ENCODE data around the gene COA7. TPM values are rescaled to one million over a fixed set of nuclear protein-coding genes. Genes with fewer than 3 reads are reported as not detected.
"Not testable (repeated sequence)": the region's sequence is repeated elsewhere in the genome, so short reads cannot be mapped to it uniquely, and the experiment has no call there.

COA7 gene
- total RNA-seq, 3 donors from 2014 or later (not counting 1 experiment from before 2014, with no cell fraction given) = 1.8 to 4.7 (median 3.9) TPM

- WGBS (ENCODE audit: insufficient coverage) = under 1% methylated on average over 59 of the region's 59 CpGs
- TF ChIP-seq CTCF (IDR thresholded peaks at IDR 0.05) = no peak
- Histone ChIP-seq H3K4me3 (ENCODE audit: low read length) (peak within 1 kb of the TSS; percentile 74), H3K9me3 (ENCODE audit: control insufficient read depth, insufficient read depth, low read length) (no peaks in the 10 kb centered on the region), H3K27ac (ENCODE audit: low read length) (peak within 1 kb of the TSS; percentile 26), H3K36me3 (ENCODE audit: control insufficient read depth, insufficient read depth, low read length) (no peaks in the 10 kb centered on the region), H3K27me3 (ENCODE audit: control insufficient read depth, insufficient read depth, low read length) (no peaks in the 10 kb centered on the region), H3K4me1 (ENCODE audit: control insufficient read depth, insufficient read depth, low read length) (peaks cover 12% of the 10 kb centered on the region)
- H3K4me1 Mint-ChIP-seq = peaks cover 23 to 29% of the 10 kb centered on the region in 2 donors
- peaks cover 0 to 10% of the 10 kb centered on the region in 2 donors for H3K27me3 Mint-ChIP-seq (ENCODE audit: low read depth in 2 of 2)
- intact Hi-C loops (cut with micrococcal nuclease) = loop anchor here (1.0 to 5.0 kb wide), 3 partner anchors 174 to 360 kb away; partner anchors contain the start of genes CC2D1B, ORC1, PRPF38A and TUT4
- H3K27ac Mint-ChIP-seq = peak within 1 kb of the TSS; percentile 14 to 93
- no peaks in the 10 kb centered on the region for H3K36me3 Mint-ChIP-seq
- peak; percentile 89 to 95 for DNase-seq
- no peaks in the 10 kb centered on the region for H3K9me3 Mint-ChIP-seq
- ATAC-seq = peak; percentile 93 to 96 (median 95)
- peak within 1 kb of the TSS; percentile 89 for H3K4me3 Mint-ChIP-seq
These were observed 28.3 kb upstream of the COA7 start, which contains the start of gene ZYG11B for GRCh38 chr1:52726265-52727113. ZYG11B (plus strand) TSS chr1:52726453; CDS start chr1:52726654, 201 bp downstream.

GRCh38 chr1:52725903-52726264, 27.7 kb upstream of the COA7 start:
- no peaks in the 10 kb centered on the region for H3K36me3 Mint-ChIP-seq
- H3K27me3 Mint-ChIP-seq (ENCODE audit: low read depth in 2 of 2) = peaks cover 0 to 10% of the 10 kb centered on the region in 2 donors
- Histone ChIP-seq H3K4me1 (ENCODE audit: control insufficient read depth, insufficient read depth, low read length) (peaks cover 12% of the 10 kb centered on the region), H3K9me3 (ENCODE audit: control insufficient read depth, insufficient read depth, low read length) (no peaks in the 10 kb centered on the region), H3K27ac (ENCODE audit: low read length) (no peak overlapping the region), H3K36me3 (ENCODE audit: control insufficient read depth, insufficient read depth, low read length) (no peaks in the 10 kb centered on the region), H3K4me3 (ENCODE audit: low read length) (peak overlapping the region; percentile 33), H3K27me3 (ENCODE audit: control insufficient read depth, insufficient read depth, low read length) (no peaks in the 10 kb centered on the region)
- TF ChIP-seq CTCF (IDR thresholded peaks at IDR 0.05) = no peak
- H3K4me1 Mint-ChIP-seq = peaks cover 23 to 29% of the 10 kb centered on the region in 2 donors
- DNase-seq = no peak
- H3K27ac Mint-ChIP-seq = peak overlapping the region in 1 of 2 donors; percentile 93
- no peaks in the 10 kb centered on the region for H3K9me3 Mint-ChIP-seq
- peak overlapping the region; percentile 59 for H3K4me3 Mint-ChIP-seq
- WGBS (ENCODE audit: insufficient coverage) = 12% methylated on average over 5 of the region's 6 CpGs
- ATAC-seq = no peak
- intact Hi-C loops (cut with micrococcal nuclease) = loop anchor here (1.0 to 5.0 kb wide), 3 partner anchors 174 to 360 kb away; partner anchors contain the start of genes CC2D1B, ORC1, PRPF38A and TUT4

- DNase-seq (no peak), ATAC-seq (no peak)
- intact Hi-C loops (cut with micrococcal nuclease) = no loop called here
- peaks cover 10% of the 10 kb centered on the region for H3K4me1 ChIP-seq (ENCODE audit: control insufficient read depth, insufficient read depth, low read length)
- Mint-ChIP-seq H3K9me3 (no peaks in the 10 kb centered on the region), H3K4me1 (peaks cover 17 to 23% of the 10 kb centered on the region in 2 donors), H3K27ac (no peak overlapping the region), H3K27me3 (ENCODE audit: low read depth in 2 of 2) (peaks cover 0 to 10% of the 10 kb centered on the region in 2 donors), H3K36me3 (no peaks in the 10 kb centered on the region), H3K4me3 (no peak overlapping the region)
- no peaks in the 10 kb centered on the region for H3K36me3 ChIP-seq (ENCODE audit: control insufficient read depth, insufficient read depth, low read length)
- H3K27me3 ChIP-seq (ENCODE audit: control insufficient read depth, insufficient read depth, low read length) = no peaks in the 10 kb centered on the region
- no peak overlapping the region for H3K27ac ChIP-seq (ENCODE audit: low read length)
- TF ChIP-seq CTCF (IDR thresholded peaks at IDR 0.05) = no peak
- H3K9me3 ChIP-seq (ENCODE audit: control insufficient read depth, insufficient read depth, low read length) = no peaks in the 10 kb centered on the region
- no peak overlapping the region for H3K4me3 ChIP-seq (ENCODE audit: low read length)
- WGBS (ENCODE audit: insufficient coverage) = 83% methylated on average over 4 of the region's 4 CpGs
These were observed 25.1 kb upstream of the COA7 start for GRCh38 chr1:52723260-52723659.

- H3K27ac ChIP-seq (ENCODE audit: low read length); H3K36me3 Mint-ChIP-seq; H3K4me3 ChIP-seq (ENCODE audit: low read length); H3K4me1 ChIP-seq (ENCODE audit: control insufficient read depth, insufficient read depth, low read length); H3K27me3 Mint-ChIP-seq (ENCODE audit: low read depth in 2 of 2); H3K9me3 Mint-ChIP-seq; H3K27me3 ChIP-seq (ENCODE audit: control insufficient read depth, insufficient read depth, low read length); intact Hi-C loops (cut with micrococcal nuclease); DNase-seq; H3K36me3 ChIP-seq (ENCODE audit: control insufficient read depth, insufficient read depth, low read length); H3K4me1 Mint-ChIP-seq; H3K9me3 ChIP-seq (ENCODE audit: control insufficient read depth, insufficient read depth, low read length); H3K4me3 Mint-ChIP-seq; H3K27ac Mint-ChIP-seq; ATAC-seq: not testable (repeated sequence)
- 95% methylated on average over 6 of the region's 6 CpGs for WGBS (ENCODE audit: insufficient coverage)
These were observed 17.1 kb upstream of the COA7 start for GRCh38 chr1:52715296-52715695.
